DOHH2 (cell line): ENCODE data around the gene MED29.

Source experiments
- H3F3A ChIP-seq: fragments of 200-600 bp; sonication (generic), shearing (Covaris generic); 2 replicates; pipeline ENCODE4 v1.6.0; 2016; ENCODE audit warnings: antibody characterized with exemption, mild to moderate bottlenecking; ENCODE audit not compliant: control insufficient read depth, insufficient read depth
- H3K27ac ChIP-seq: fragments of 200-600 bp; sonication (generic); 2 replicates; pipeline ENCODE4 v1.5.1; 2014; ENCODE audit warnings: low read depth, mild to moderate bottlenecking, low read length, moderate library complexity
- H3K27me3 ChIP-seq: fragments of 200-600 bp; sonication (generic); 2 replicates; pipeline ENCODE4 v1.6.1; 2014; ENCODE audit warnings: mild to moderate bottlenecking, low read length, mixed read lengths; ENCODE audit not compliant: control insufficient read depth
- H3K36me3 ChIP-seq: fragments of 200-600 bp; sonication (generic); 2 replicates; pipeline ENCODE4 v1.6.1; 2014; ENCODE audit warnings: mild to moderate bottlenecking, low read length, moderate library complexity, mixed read lengths; ENCODE audit not compliant: control insufficient read depth
- H3K4me1 ChIP-seq: fragments of 200-600 bp; sonication (generic); 2 replicates; pipeline ENCODE4 v1.6.1; 2014; ENCODE audit warnings: mild to moderate bottlenecking, low read length, mixed read lengths; ENCODE audit not compliant: control insufficient read depth
- H3K4me2 ChIP-seq: fragments of 200-600 bp; sonication (generic); 2 replicates; pipeline ENCODE4 v1.6.0; 2014; ENCODE audit warnings: mild to moderate bottlenecking, low read length, moderate library complexity
- H3K4me3 ChIP-seq: fragments of 200-600 bp; sonication (generic); 2 replicates; pipeline ENCODE4 v1.5.1; 2014; ENCODE audit warnings: mild to moderate bottlenecking, low read length, mixed read lengths
- H3K79me2 ChIP-seq: fragments of 200-600 bp; sonication (generic); 2 replicates; pipeline ENCODE4 v1.6.1; 2014; ENCODE audit warnings: mild to moderate bottlenecking, low read length, mixed read lengths; ENCODE audit not compliant: control insufficient read depth
- H3K9me2 ChIP-seq: fragments of 200-600 bp; sonication (generic); replicated peaks from 2 replicates; pipeline ENCODE4 v1.6.1; 2014; ENCODE audit warnings: mild to moderate bottlenecking, low read length, mixed read lengths; ENCODE audit not compliant: control insufficient read depth
- H3K9me3 ChIP-seq: fragments of 200-600 bp; sonication (generic); 2 replicates; pipeline ENCODE4 v1.6.1; 2014; ENCODE audit warnings: antibody characterized with exemption, low read length, mixed read lengths; ENCODE audit not compliant: control insufficient read depth, insufficient read depth
- H4K20me1 ChIP-seq: fragments of 200-600 bp; sonication (generic); 2 replicates; pipeline ENCODE4 v1.6.0; 2014; ENCODE audit warnings: low read depth, mild to moderate bottlenecking, antibody characterized with exemption, low read length, moderate library complexity; ENCODE audit not compliant: control insufficient read depth, insufficient read depth
- CTCF ChIP-seq: fragments of 200-600 bp; sonication (generic); IDR thresholded peaks from one replicate; pipeline ENCODE4 v1.5.1; 2014; ENCODE audit warnings: antibody characterized with exemption, mild to moderate bottlenecking, low read depth, low read length; ENCODE audit not compliant: poor library complexity, severe bottlenecking
- EZH2phosphoT487 ChIP-seq: fragments of 200-600 bp; sonication (generic); IDR thresholded peaks from 2 replicates; pipeline ENCODE4 v1.6.1; 2017; ENCODE audit warnings: borderline replicate concordance, mild to moderate bottlenecking, antibody characterized with exemption, low read length, moderate library complexity, mixed read lengths

MED29 gene

GRCh38 chr19:39401549-39402345, 10.6 kb downstream of the MED29 start:
- peak overlapping the region; percentile 99 for H3K4me3 ChIP-seq
- H3F3A ChIP-seq, result peaks cover 39% of the 10 kb centered on the region
- TF ChIP-seq EZH2phosphoT487, result no peak
- TF ChIP-seq CTCF, result no peak
- H3K4me1 ChIP-seq, result peaks cover 90% of the 10 kb centered on the region
- H3K79me2 ChIP-seq, result peaks cover 21% of the 10 kb centered on the region
- H3K9me2 ChIP-seq, result no peaks in the 10 kb centered on the region
- peak overlapping the region; percentile 97 for H3K27ac ChIP-seq
- no peaks in the 10 kb centered on the region for H3K27me3 ChIP-seq
- no peaks in the 10 kb centered on the region for H3K9me3 ChIP-seq
- no peaks in the 10 kb centered on the region for H4K20me1 ChIP-seq
- H3K4me2 ChIP-seq, result peak overlapping the region; percentile 97
- H3K36me3 ChIP-seq, result peaks cover 15% of the 10 kb centered on the region

DNA sequence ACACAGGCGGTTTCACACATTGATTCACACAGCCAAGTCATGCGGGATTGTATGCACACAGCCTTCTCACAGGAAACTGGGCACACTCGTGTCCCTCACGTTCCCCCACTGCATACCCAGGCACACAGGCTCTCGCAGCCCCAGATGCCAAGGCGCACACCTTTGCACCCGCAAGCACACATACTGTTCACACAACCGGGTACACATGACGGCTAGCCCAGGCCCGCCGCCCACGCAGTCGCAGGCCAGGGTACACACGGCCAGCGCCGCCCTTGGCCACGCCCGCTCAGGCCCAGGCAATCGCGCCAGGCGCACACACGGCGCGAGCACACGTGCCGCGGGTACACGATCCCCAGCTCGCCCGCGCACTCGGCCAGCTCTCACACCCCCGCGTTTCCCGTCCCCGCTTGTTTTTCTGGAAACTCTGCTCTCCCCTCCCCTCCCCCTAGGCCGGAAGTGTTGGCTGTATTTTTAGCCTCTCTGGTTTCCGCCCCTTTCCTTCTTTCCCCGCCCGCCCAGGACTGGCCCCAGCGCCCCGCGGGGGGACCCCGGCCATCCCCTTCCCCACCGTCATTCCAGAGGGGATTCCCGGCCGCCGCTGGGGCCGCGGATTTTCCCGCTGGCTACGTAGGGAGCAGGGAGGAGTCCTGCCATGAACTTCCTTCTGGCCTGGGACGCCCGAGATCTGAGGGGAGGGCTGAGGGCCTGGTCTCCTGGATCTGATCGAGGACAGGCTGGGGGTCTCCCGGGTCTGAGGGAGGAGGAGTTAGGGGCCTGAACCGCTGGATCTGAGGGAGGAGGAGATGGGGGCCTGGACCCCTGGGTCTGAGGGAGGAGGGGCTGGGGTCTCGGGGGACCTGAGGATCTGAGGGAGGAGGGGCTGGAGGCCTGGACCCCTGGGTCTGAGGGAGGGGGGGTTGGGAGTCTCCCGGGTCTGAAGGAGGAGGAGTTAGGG, 11.4 kb downstream of the MED29 start:
- H3K27ac ChIP-seq, result peak overlapping the region; percentile 97
- no peaks in the 10 kb centered on the region for H3K9me3 ChIP-seq
- H3K79me2 ChIP-seq, result peaks cover 30% of the 10 kb centered on the region
- peaks cover 19% of the 10 kb centered on the region for H3K36me3 ChIP-seq
- peak overlapping the region; percentile 99 for H3K4me3 ChIP-seq
- no peaks in the 10 kb centered on the region for H3K9me2 ChIP-seq
- peak overlapping the region; percentile 97 for H3K4me2 ChIP-seq
- peaks cover 38% of the 10 kb centered on the region for H3F3A ChIP-seq
- H4K20me1 ChIP-seq, result no peaks in the 10 kb centered on the region
- TF ChIP-seq EZH2phosphoT487, result no peak
- TF ChIP-seq CTCF, result no peak
- peaks cover 84% of the 10 kb centered on the region for H3K4me1 ChIP-seq
- H3K27me3 ChIP-seq, result no peaks in the 10 kb centered on the region

- Histone ChIP-seq H3K27ac (peak overlapping the region; percentile 97), H3F3A (peaks cover 41% of the 10 kb centered on the region), H4K20me1 (peaks cover 7% of the 10 kb centered on the region), H3K4me3 (peak overlapping the region; percentile 99), H3K9me3 (no peaks in the 10 kb centered on the region), H3K4me2 (peak overlapping the region; percentile 97), H3K9me2 (no peaks in the 10 kb centered on the region), H3K4me1 (peaks cover 76% of the 10 kb centered on the region), H3K79me2 (peaks cover 32% of the 10 kb centered on the region), H3K36me3 (peaks cover 21% of the 10 kb centered on the region), H3K27me3 (no peaks in the 10 kb centered on the region)
- TF ChIP-seq EZH2phosphoT487, result no peak
- TF ChIP-seq CTCF, result no peak
These were observed 12.4 kb downstream of the MED29 start for GRCh38 chr19:39403331-39404312.
